Gastrocnemius medialis (tissue), 4 donors: ENCODE measurements around the gene REC8. TPM values are rescaled to one million over a fixed set of nuclear protein-coding genes. Genes with fewer than 3 reads are reported as not detected.

Experiments used
- ATAC-seq, 2 donors: fragments of 150-250 bp; one replicate each; pipeline ENCODE4 v1.9.1; 2016
- DNase-seq, 2 donors: peaks; one replicate each; pipeline ENCODE4 v3.0.0-alpha.2; 2019
- H3K27ac ChIP-seq, 4 donors: fragments of 200-600 bp; sonication (generic); 1 replicate in 1 of 4; 2 replicates in 3 of 4; pipeline ENCODE4 v1.5.1; 2016 to 2018; ENCODE audit warnings: mild to moderate bottlenecking in 2 of 4, moderate library complexity in 1 of 4
- H3K27me3 ChIP-seq, 3 donors: fragments of 200-600 bp; sonication (generic) in 2 of 3; 1 replicate in 1 of 3; 2 replicates in 2 of 3; pipeline versions ENCODE4 v1.5.1 to v1.6.0; 2016 to 2019; ENCODE audit warnings: mild to moderate bottlenecking in 1 of 3, moderate library complexity in 1 of 3
- H3K36me3 ChIP-seq, 2 donors: fragments of 200-600 bp; sonication (generic) in 1 of 2; one replicate each; pipeline ENCODE4 v1.5.1; 2017 to 2018
- H3K4me1 ChIP-seq, 2 donors: fragments of 200-600 bp; sonication (generic) in 1 of 2; one replicate each; pipeline ENCODE4 v1.5.1; 2016 to 2017; ENCODE audit warnings: mild to moderate bottlenecking in 2 of 2
- H3K4me3 ChIP-seq, 4 donors: fragments of 200-600 bp; sonication (generic) in 3 of 4; 1 replicate in 1 of 4; 2 replicates in 3 of 4; pipeline ENCODE4 v1.5.1; 2016 to 2019; ENCODE audit warnings: mild to moderate bottlenecking in 2 of 4
- H3K9me3 ChIP-seq, 3 donors: fragments of 200-600 bp; sonication (generic) in 2 of 3; 1 replicate in 1 of 3; 2 replicates in 2 of 3; pipeline ENCODE4 v1.5.1; 2016 to 2019
- POLR2A ChIP-seq, 2 donors: fragments of 450-650 bp; IDR thresholded peaks; one replicate each; pipeline ENCODE4 v1.6.1; 2017; ENCODE audit warnings: antibody characterized with exemption in 2 of 2, mild to moderate bottlenecking in 2 of 2, moderate library complexity in 2 of 2
- in situ Hi-C, 4 donors: fragments of 200-750 bp; cut with MboI; loops; one replicate each; pipeline versions ENCODE4 v1.15.0 to v1.8.0; 2017; ENCODE audit warnings: low sequenced_read_pairs in 4 of 4
- intact Hi-C: fragments of 100-400 bp; cut with DNase I; formaldehyde crosslinking; loops from one replicate; pipeline ENCODE4 v1.15.1; 2023; ENCODE audit warnings: low total_unique reads
- total RNA-seq, 4 donors: library from RNA; depleted of rRNA; stranded (reverse); fragments of >200 nt; gene quantifications; one replicate each; pipeline versions ENCODE4 v1.1.0 to v1.2.3, GENCODE V29; 2016
- TF ChIP-seq, protein P1 (sequence below), 5 experiments: fragments of 450-650 bp in 3 of 5; fragments of 200-600 bp in 2 of 5; sonication (generic) in 2 of 5; IDR thresholded peaks in 4 of 5; conservative IDR thresholded peaks in 1 of 5; 1 replicate in 4 of 5; 2 replicates in 1 of 5; pipeline ENCODE4 v1.5.1; 2016 to 2019; ENCODE audit warnings: antibody characterized with exemption in 5 of 5, mild to moderate bottlenecking in 3 of 5, moderate library complexity in 3 of 5

Gene REC8
- total RNA-seq, 4 donors from 2014 or later, result 0.27 to 3.1 (median 0.82) TPM; not detected in 1

GRCh38 chr14:24141097-24141880, 30.6 kb upstream of the REC8 start, which contains the start of gene EMC9:
TSS of gene EMC9 (minus strand) at chr14:24141591. CDS start at chr14:24141304, 287 bp downstream.
- no peaks in the 10 kb centered on the region for H3K27me3 ChIP-seq
- H3K36me3 ChIP-seq, result peaks cover 0 to 27% of the 10 kb centered on the region in 2 donors
- in situ Hi-C loops, result loop anchor here in 1 of 4 donors (25.0 kb wide), 1 partner anchor 829 kb away; the partner anchor contains the start of genes BCL2L2, PABPN1 and PPP1R3E
- H3K4me3 ChIP-seq, result peak within 1 kb of the TSS; percentile 74 to 94 (median 79)
- peak; percentile 100 for DNase-seq
- TF ChIP-seq POLR2A (IDR thresholded peaks at IDR 0.05), result peak; percentile 94 to 95
- TF ChIP-seq, protein P1, sequence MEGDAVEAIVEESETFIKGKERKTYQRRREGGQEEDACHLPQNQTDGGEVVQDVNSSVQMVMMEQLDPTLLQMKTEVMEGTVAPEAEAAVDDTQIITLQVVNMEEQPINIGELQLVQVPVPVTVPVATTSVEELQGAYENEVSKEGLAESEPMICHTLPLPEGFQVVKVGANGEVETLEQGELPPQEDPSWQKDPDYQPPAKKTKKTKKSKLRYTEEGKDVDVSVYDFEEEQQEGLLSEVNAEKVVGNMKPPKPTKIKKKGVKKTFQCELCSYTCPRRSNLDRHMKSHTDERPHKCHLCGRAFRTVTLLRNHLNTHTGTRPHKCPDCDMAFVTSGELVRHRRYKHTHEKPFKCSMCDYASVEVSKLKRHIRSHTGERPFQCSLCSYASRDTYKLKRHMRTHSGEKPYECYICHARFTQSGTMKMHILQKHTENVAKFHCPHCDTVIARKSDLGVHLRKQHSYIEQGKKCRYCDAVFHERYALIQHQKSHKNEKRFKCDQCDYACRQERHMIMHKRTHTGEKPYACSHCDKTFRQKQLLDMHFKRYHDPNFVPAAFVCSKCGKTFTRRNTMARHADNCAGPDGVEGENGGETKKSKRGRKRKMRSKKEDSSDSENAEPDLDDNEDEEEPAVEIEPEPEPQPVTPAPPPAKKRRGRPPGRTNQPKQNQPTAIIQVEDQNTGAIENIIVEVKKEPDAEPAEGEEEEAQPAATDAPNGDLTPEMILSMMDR (IDR thresholded peaks at IDR 0.05 in 4 of 5, conservative IDR thresholded peaks at IDR 0.05 in 1 of 5), result peak; percentile 60 to 89 (median 80)
- intact Hi-C loops, result no loop called here
- peaks cover 40 to 54% of the 10 kb centered on the region in 2 donors for H3K4me1 ChIP-seq
- ATAC-seq, result peak; percentile 89 to 92
- peak within 1 kb of the TSS; percentile 95 to 99 (median 98) for H3K27ac ChIP-seq
- H3K9me3 ChIP-seq, result no peaks in the 10 kb centered on the region

DNA sequence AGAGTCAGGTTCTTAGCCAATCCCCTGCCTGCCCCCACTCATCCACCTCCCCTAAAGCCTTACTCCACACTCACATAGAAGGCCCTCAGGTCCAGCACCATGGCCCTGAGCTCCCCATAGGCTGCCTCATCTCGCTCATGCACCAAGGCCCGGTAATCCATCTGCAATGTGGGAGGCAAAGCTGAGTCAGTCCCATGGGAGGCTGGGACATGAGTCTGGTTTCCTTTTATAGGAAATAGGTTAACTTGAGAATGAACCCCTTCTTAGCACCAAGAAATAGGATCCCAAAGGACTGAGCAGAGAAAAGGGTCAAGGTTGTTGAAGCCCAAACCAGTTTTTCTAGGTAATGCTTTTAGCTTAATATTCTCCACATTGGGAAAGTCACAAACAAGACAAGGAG, 28.4 kb upstream of the REC8 start:
- no peaks in the 10 kb centered on the region for H3K9me3 ChIP-seq
- H3K27me3 ChIP-seq, result no peaks in the 10 kb centered on the region
- no peak for TF ChIP-seq POLR2A (IDR thresholded peaks at IDR 0.05)
- TF ChIP-seq, protein P1 (IDR thresholded peaks at IDR 0.05 in 4 of 5, conservative IDR thresholded peaks at IDR 0.05 in 1 of 5), result no peak
- H3K4me3 ChIP-seq, result no peak overlapping the region
- peaks cover 33 to 41% of the 10 kb centered on the region in 2 donors for H3K4me1 ChIP-seq
- DNase-seq, result no peak
- no peak for ATAC-seq
- intact Hi-C loops, result no loop called here
- peak overlapping the region in 2 of 4 donors; percentile 46 to 92 for H3K27ac ChIP-seq
- H3K36me3 ChIP-seq, result peaks cover 0 to 15% of the 10 kb centered on the region in 2 donors
- in situ Hi-C loops, result loop anchor here in 1 of 4 donors (25.0 kb wide), 1 partner anchor 831 kb away; the partner anchor contains the start of genes BCL2L2, PABPN1 and PPP1R3E

DNA sequence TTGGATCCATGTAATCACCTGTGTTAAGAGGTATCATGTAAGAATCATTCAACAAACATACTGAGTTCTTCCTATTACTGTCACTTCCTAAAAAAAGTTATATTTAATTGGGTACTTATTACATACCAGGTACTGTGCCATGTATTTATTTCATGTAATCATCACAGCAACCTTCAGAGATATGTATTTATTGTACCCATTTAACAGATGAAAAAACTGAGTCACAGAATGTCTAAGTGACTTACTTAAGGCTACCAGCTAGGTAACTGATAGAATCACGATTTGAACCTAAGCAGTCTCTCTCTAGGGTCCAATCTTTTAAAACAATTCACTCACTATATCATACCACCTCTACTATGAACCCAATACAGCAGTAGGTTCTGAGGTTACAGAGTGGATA, 27.4 kb upstream of the REC8 start:
- no peak for ATAC-seq
- Histone ChIP-seq H3K9me3 (no peaks in the 10 kb centered on the region), H3K27me3 (no peaks in the 10 kb centered on the region), H3K4me3 (no peak overlapping the region), H3K36me3 (peaks cover 0 to 21% of the 10 kb centered on the region in 2 donors), H3K4me1 (peaks cover 33 to 34% of the 10 kb centered on the region in 2 donors), H3K27ac (peak overlapping the region in 2 of 4 donors; percentile 92)
- no peak for DNase-seq
- TF ChIP-seq POLR2A (IDR thresholded peaks at IDR 0.05), result no peak
- TF ChIP-seq, protein P1 (IDR thresholded peaks at IDR 0.05 in 4 of 5, conservative IDR thresholded peaks at IDR 0.05 in 1 of 5), result no peak
- intact Hi-C loops (no loop called here), in situ Hi-C loops (loop anchor here in 1 of 4 donors (25.0 kb wide), 1 partner anchor 832 kb away; the partner anchor contains the start of genes BCL2L2, PABPN1 and PPP1R3E)

- no peak overlapping the region for H3K4me3 ChIP-seq
- no peaks in the 10 kb centered on the region for H3K27me3 ChIP-seq
- no peak for DNase-seq
- peaks cover 25 to 26% of the 10 kb centered on the region in 2 donors for H3K4me1 ChIP-seq
- intact Hi-C loops (no loop called here), in situ Hi-C loops (loop anchor here in 1 of 4 donors (25.0 kb wide), 1 partner anchor 833 kb away; the partner anchor contains the start of genes BCL2L2, PABPN1 and PPP1R3E)
- H3K36me3 ChIP-seq, result peaks cover 0 to 29% of the 10 kb centered on the region in 2 donors
- TF ChIP-seq, protein P1 (IDR thresholded peaks at IDR 0.05 in 4 of 5, conservative IDR thresholded peaks at IDR 0.05 in 1 of 5), result no peak
- TF ChIP-seq POLR2A (IDR thresholded peaks at IDR 0.05), result no peak
- ATAC-seq, result no peak
- H3K9me3 ChIP-seq, result no peaks in the 10 kb centered on the region
- peak overlapping the region; percentile 92 to 97 (median 92) for H3K27ac ChIP-seq
Measured at GRCh38 chr14:24145219-24145618, 26.7 kb upstream of the REC8 start.
